OCI-LY1 (cell line): ENCODE data around the gene PLIN4.

Experiments used
- H2AFZ ChIP-seq: fragments of 200-600 bp; sonication (generic), shearing (Covaris generic); 2 replicates; pipeline ENCODE4 v1.6.0; 2014; ENCODE audit warnings: antibody characterized with exemption, mild to moderate bottlenecking, low read length
- H3F3A ChIP-seq: fragments of 200-600 bp; sonication (generic), shearing (Covaris generic); 2 replicates; pipeline ENCODE4 v1.6.0; 2014; ENCODE audit warnings: mild to moderate bottlenecking, antibody characterized with exemption, low read length, moderate library complexity; ENCODE audit not compliant: insufficient read depth
- H3K27ac ChIP-seq: fragments of 200-600 bp; sonication (generic); 2 replicates; pipeline ENCODE4 v1.5.1; 2014; ENCODE audit warnings: low read length, mixed run types, mild to moderate bottlenecking, low read depth; ENCODE audit not compliant: poor library complexity, severe bottlenecking
- H3K27me3 ChIP-seq: fragments of 200-600 bp; sonication (generic); 2 replicates; pipeline ENCODE4 v1.6.0; 2014; ENCODE audit warnings: antibody characterized with exemption, mild to moderate bottlenecking, low read length, moderate library complexity; ENCODE audit not compliant: insufficient read depth
- H3K36me3 ChIP-seq: fragments of 200-600 bp; sonication (generic); 2 replicates; pipeline ENCODE4 v1.6.1; 2014; ENCODE audit warnings: mild to moderate bottlenecking, antibody characterized with exemption, low read length, moderate library complexity, mixed read lengths; ENCODE audit not compliant: insufficient read depth
- H3K4me1 ChIP-seq: fragments of 200-600 bp; sonication (generic); 2 replicates; pipeline ENCODE4 v1.5.1; 2014; ENCODE audit warnings: mild to moderate bottlenecking, low read length, moderate library complexity; ENCODE audit not compliant: insufficient read depth, severe bottlenecking
- H3K4me2 ChIP-seq: fragments of 200-600 bp; sonication (generic), shearing (Covaris generic); 2 replicates; pipeline ENCODE4 v1.6.1; 2014; ENCODE audit warnings: low read length
- H3K4me3 ChIP-seq: fragments of 200-600 bp; sonication (generic); 2 replicates; pipeline ENCODE4 v1.5.1; 2014; ENCODE audit warnings: low read length, low read depth, mild to moderate bottlenecking, mixed read lengths; ENCODE audit not compliant: poor library complexity, severe bottlenecking
- H3K79me2 ChIP-seq: fragments of 200-600 bp; shearing (Covaris generic); 2 replicates; pipeline ENCODE4 v1.6.1; 2016; ENCODE audit warnings: mixed run types, low read length, mixed read lengths; ENCODE audit not compliant: insufficient read depth
- H3K9ac ChIP-seq: fragments of 200-600 bp; sonication (generic), shearing (Covaris generic); 2 replicates; pipeline ENCODE4 v1.6.1; 2014; ENCODE audit warnings: mild to moderate bottlenecking, low read length, mixed read lengths
- H3K9me2 ChIP-seq: fragments of 200-600 bp; sonication (generic), shearing (Covaris generic); 2 replicates; pipeline ENCODE4 v1.6.1; 2014; ENCODE audit warnings: low read depth, mild to moderate bottlenecking, low read length, mixed read lengths
- H3K9me3 ChIP-seq: fragments of 200-600 bp; shearing (Covaris generic); 2 replicates; pipeline ENCODE4 v1.6.1; 2014; ENCODE audit warnings: low read length, mixed read lengths
- H4K20me1 ChIP-seq: fragments of 200-600 bp; sonication (generic), shearing (Covaris generic); 2 replicates; pipeline ENCODE4 v1.6.0; 2016; ENCODE audit warnings: mild to moderate bottlenecking, low read length; ENCODE audit not compliant: insufficient read depth
- CTCF ChIP-seq: fragments of 200-600 bp; sonication (generic), shearing (Covaris generic); IDR thresholded peaks from 2 replicates; pipeline ENCODE4 v1.5.1; 2017; ENCODE audit warnings: mild to moderate bottlenecking, antibody characterized with exemption, low read length, moderate library complexity, mixed read lengths
- EZH2 ChIP-seq: fragments of 200-600 bp; sonication (generic), shearing (Covaris generic); IDR thresholded peaks from 2 replicates; pipeline ENCODE4 v1.8.0; 2017; ENCODE audit warnings: borderline replicate concordance, mixed run types, mild to moderate bottlenecking, antibody characterized with exemption, low read length, moderate library complexity, mixed read lengths

The PLIN4 gene

GRCh38 chr19:4550018-4550417, 31.7 kb upstream of the PLIN4 start:
- H3K36me3 ChIP-seq = no peaks in the 10 kb centered on the region

GRCh38 chr19:4548238-4548584, 29.9 kb upstream of the PLIN4 start:
- no peaks in the 10 kb centered on the region for H3K9me2 ChIP-seq
- H3K27ac ChIP-seq = no peak overlapping the region
- peaks cover 12% of the 10 kb centered on the region; the same call in 1 of the 2 replicates for H3K27me3 ChIP-seq
- TF ChIP-seq CTCF (no peak), EZH2 (no peak)
- no peaks in the 10 kb centered on the region for H3K4me1 ChIP-seq
- H3K4me3 ChIP-seq = no peak overlapping the region
- H4K20me1 ChIP-seq = no peaks in the 10 kb centered on the region
- no peaks in the 10 kb centered on the region for H3K9me3 ChIP-seq
- no peak overlapping the region for H3K4me2 ChIP-seq
- H3K9ac ChIP-seq = no peak overlapping the region
- no peaks in the 10 kb centered on the region for H3K36me3 ChIP-seq
- no peak overlapping the region for H2AFZ ChIP-seq
- H3F3A ChIP-seq = no peaks in the 10 kb centered on the region
- no peaks in the 10 kb centered on the region for H3K79me2 ChIP-seq

More at GRCh38 chr19:4550018-4550417, 31.7 kb upstream of the PLIN4 start:
- no peak overlapping the region for H3K4me3 ChIP-seq
- peaks cover 12% of the 10 kb centered on the region; the same call in 1 of the 2 replicates for H3K27me3 ChIP-seq
- H3K4me2 ChIP-seq = no peak overlapping the region
- no peaks in the 10 kb centered on the region for H3K9me3 ChIP-seq
- H3K79me2 ChIP-seq = no peaks in the 10 kb centered on the region
- no peak overlapping the region for H2AFZ ChIP-seq
- H3F3A ChIP-seq = no peaks in the 10 kb centered on the region
- TF ChIP-seq EZH2 = no peak
- TF ChIP-seq CTCF = no peak
- H3K9me2 ChIP-seq = no peaks in the 10 kb centered on the region
- H3K4me1 ChIP-seq = no peaks in the 10 kb centered on the region
- no peak overlapping the region for H3K9ac ChIP-seq
- H3K27ac ChIP-seq = no peak overlapping the region
- H4K20me1 ChIP-seq = no peaks in the 10 kb centered on the region

GRCh38 chr19:4547303-4548237, 29.3 kb upstream of the PLIN4 start:
- no peaks in the 10 kb centered on the region for H4K20me1 ChIP-seq
- H3K27ac ChIP-seq = no peak overlapping the region
- H3K4me2 ChIP-seq = no peak overlapping the region
- H2AFZ ChIP-seq = no peak overlapping the region
- TF ChIP-seq EZH2 (no peak), CTCF (peak; percentile 42; the same call in 1 of the 2 replicates)
- no peaks in the 10 kb centered on the region for H3K9me2 ChIP-seq
- no peak overlapping the region for H3K9ac ChIP-seq
- no peak overlapping the region for H3K4me3 ChIP-seq
- H3K36me3 ChIP-seq = no peaks in the 10 kb centered on the region
- H3K4me1 ChIP-seq = no peaks in the 10 kb centered on the region
- H3K9me3 ChIP-seq = no peaks in the 10 kb centered on the region
- H3K27me3 ChIP-seq = peaks cover 16% of the 10 kb centered on the region; the same call in 1 of the 2 replicates
- H3F3A ChIP-seq = no peaks in the 10 kb centered on the region
- H3K79me2 ChIP-seq = no peaks in the 10 kb centered on the region
